PC-9 (cell line): ENCODE data around the gene PRR7. TPM values are rescaled to one million over a fixed set of nuclear protein-coding genes. Genes with fewer than 3 reads are reported as not detected.
A peak's percentile ranks its signal among the peaks of the same experiment; 100 is the strongest.

Experiments
- BruUV-seq: library from RNA; stranded (reverse); fragments of 400-500 nt; replicated peaks from 2 replicates; lab custom pipeline; 2021; lab: Mats Ljungman, UMichigan
- CTCF ChIA-PET: fragments of 300-600 bp; sonication (Branson Sonifier 250); formaldehyde crosslinking; loops from one replicate; lab custom pipeline; 2022; ENCODE audit warnings: antibody characterized with exemption; lab: Charles Lee
- POLR2A ChIA-PET: fragments of 300-600 bp; sonication (Branson Sonifier 250); formaldehyde crosslinking; loops from one replicate; lab custom pipeline; 2022; ENCODE audit warnings: antibody characterized with exemption; ENCODE audit not compliant: unreplicated experiment; lab: Charles Lee
- DNase-seq, 2 experiments: peaks; one replicate each; pipeline versions ENCODE4 v3.0.0 to v3.0.0-alpha.2; 2015 to 2022; ENCODE audit warnings: mixed read lengths in 1 of 2
- H2AFZ ChIP-seq: fragments of 200-600 bp; sonication (generic); 2 replicates; pipeline ENCODE4 v1.8.1; 2017; ENCODE audit warnings: antibody characterized with exemption
- H3F3A ChIP-seq: fragments of 200-600 bp; sonication (generic); 2 replicates; pipeline ENCODE4 v1.8.1; 2017; ENCODE audit warnings: antibody characterized with exemption, mild to moderate bottlenecking, low read depth; ENCODE audit not compliant: insufficient read depth
- H3K27ac ChIP-seq: fragments of 200-600 bp; sonication (generic); 2 replicates; pipeline ENCODE4 v1.6.1; 2016; ENCODE audit warnings: mixed run types
- H3K27me3 ChIP-seq: fragments of 200-600 bp; sonication (generic); 2 replicates; pipeline ENCODE4 v1.6.1; 2016; ENCODE audit warnings: low read depth, mixed run types; ENCODE audit not compliant: insufficient read depth
- H3K36me3 ChIP-seq: fragments of 200-600 bp; sonication (generic); 2 replicates; pipeline ENCODE4 v1.6.1; 2016; ENCODE audit warnings: low read depth, mixed run types
- H3K4me1 ChIP-seq: fragments of 200-600 bp; sonication (generic); replicated peaks from 2 replicates; pipeline ENCODE4 v1.6.1; 2016; ENCODE audit warnings: mixed run types; ENCODE audit not compliant: insufficient read depth
- H3K4me2 ChIP-seq: fragments of 200-600 bp; sonication (generic); 2 replicates; pipeline ENCODE4 v1.6.1; 2017; ENCODE audit warnings: mixed run types
- H3K4me3 ChIP-seq: fragments of 200-600 bp; sonication (generic); 2 replicates; pipeline ENCODE4 v1.6.1; 2016; ENCODE audit warnings: mixed run types
- H3K79me2 ChIP-seq: fragments of 200-600 bp; sonication (generic); 2 replicates; pipeline ENCODE4 v1.6.1; 2017; ENCODE audit warnings: low read depth, mixed run types
- H3K9me2 ChIP-seq: fragments of 200-600 bp; sonication (generic); 2 replicates; pipeline ENCODE4 v1.8.1; 2017; ENCODE audit warnings: mild to moderate bottlenecking; ENCODE audit not compliant: insufficient read depth
- H3K9me3 ChIP-seq: fragments of 200-600 bp; sonication (generic); 2 replicates; pipeline ENCODE4 v1.8.1; 2016; ENCODE audit warnings: low read depth; ENCODE audit not compliant: insufficient read depth
- H4K20me1 ChIP-seq: fragments of 200-600 bp; sonication (generic); 2 replicates; pipeline ENCODE4 v1.8.1; 2017; ENCODE audit not compliant: insufficient read depth
- EZH2 ChIP-seq: fragments of 200-600 bp; sonication (generic); IDR thresholded peaks from 2 replicates; pipeline ENCODE4 v1.8.0; 2017; ENCODE audit warnings: antibody characterized with exemption, low read depth
- intact Hi-C: fragments of 100-400 bp; cut with micrococcal nuclease; formaldehyde crosslinking; loops from one replicate; pipeline ENCODE4 v1.10.0; 2022; ENCODE audit not compliant: unreplicated experiment
- total RNA-seq: library from RNA; stranded (reverse); gene quantifications from 2 replicates; pipeline ENCODE4 v1.2.3, GENCODE V29; 2021
- TF ChIP-seq, protein P1 (sequence below): fragments of 200-600 bp; sonication (generic); conservative IDR thresholded peaks from 2 replicates; pipeline ENCODE4 v1.6.1; 2017; ENCODE audit warnings: mixed run types, antibody characterized with exemption, mild to moderate bottlenecking, moderate library complexity

Gene PRR7
- total RNA-seq, 1 experiment from 2014 or later: 22.2 TPM

DNA sequence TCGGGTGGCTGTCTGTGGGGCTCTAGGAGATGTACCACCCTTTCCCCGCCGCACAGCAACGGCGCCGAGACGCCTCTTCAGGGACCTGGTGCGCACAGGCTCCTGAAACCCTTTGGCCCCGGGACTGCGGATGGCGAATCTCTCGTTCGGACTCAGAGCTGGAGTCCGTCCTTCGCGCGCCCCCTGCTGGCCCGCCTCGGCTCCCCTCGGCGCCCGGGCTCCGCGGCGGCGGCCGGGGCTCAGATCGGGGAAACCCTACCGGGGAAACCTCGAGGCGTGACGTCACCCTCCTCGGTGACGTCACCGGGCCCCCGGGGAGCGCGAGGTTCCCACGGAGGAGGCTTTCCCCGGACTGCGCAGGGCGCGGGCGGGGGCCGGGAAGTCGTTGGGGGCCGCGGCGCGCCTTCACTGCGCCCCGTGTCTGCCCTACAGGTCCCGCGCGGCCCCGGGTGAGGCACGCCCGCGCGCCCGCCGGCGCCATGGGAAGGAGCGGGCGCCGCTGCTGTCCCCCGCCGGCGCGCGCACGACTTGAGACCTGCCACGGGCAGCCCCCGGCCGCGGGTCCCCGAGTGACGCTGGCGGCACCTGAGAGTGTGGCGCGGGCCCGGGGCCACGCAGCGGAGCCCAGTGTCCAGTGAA, 7.9 kb downstream of the PRR7 start:
- 0 out of 2 replicates have a peak overlapping the region, but pooled peaks have one; percentile 26 for H3K27ac ChIP-seq
- no peaks in the 10 kb centered on the region for H3K27me3 ChIP-seq
- peaks cover 22% of the 10 kb centered on the region; the same call in 1 of the 2 replicates for H3F3A ChIP-seq
- peak overlapping the region; percentile 80 for H2AFZ ChIP-seq
- ChIA-PET POLR2A (interaction anchor here (0.7 kb wide), 2 partner anchors 41 to 50 kb away, joined by 3 read pairs; no protein-coding TSS in a partner anchor), CTCF (interaction anchor here (0.5 to 2.1 kb wide), 10 partner anchors 20 to 574 kb away, joined by 3 to 9 read pairs (median 4); partner anchors contain the start of gene GRK6)
- peak overlapping the region; percentile 98 for H3K4me2 ChIP-seq
- TF ChIP-seq, protein P1, sequence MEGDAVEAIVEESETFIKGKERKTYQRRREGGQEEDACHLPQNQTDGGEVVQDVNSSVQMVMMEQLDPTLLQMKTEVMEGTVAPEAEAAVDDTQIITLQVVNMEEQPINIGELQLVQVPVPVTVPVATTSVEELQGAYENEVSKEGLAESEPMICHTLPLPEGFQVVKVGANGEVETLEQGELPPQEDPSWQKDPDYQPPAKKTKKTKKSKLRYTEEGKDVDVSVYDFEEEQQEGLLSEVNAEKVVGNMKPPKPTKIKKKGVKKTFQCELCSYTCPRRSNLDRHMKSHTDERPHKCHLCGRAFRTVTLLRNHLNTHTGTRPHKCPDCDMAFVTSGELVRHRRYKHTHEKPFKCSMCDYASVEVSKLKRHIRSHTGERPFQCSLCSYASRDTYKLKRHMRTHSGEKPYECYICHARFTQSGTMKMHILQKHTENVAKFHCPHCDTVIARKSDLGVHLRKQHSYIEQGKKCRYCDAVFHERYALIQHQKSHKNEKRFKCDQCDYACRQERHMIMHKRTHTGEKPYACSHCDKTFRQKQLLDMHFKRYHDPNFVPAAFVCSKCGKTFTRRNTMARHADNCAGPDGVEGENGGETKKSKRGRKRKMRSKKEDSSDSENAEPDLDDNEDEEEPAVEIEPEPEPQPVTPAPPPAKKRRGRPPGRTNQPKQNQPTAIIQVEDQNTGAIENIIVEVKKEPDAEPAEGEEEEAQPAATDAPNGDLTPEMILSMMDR: peak; percentile 82
- TF ChIP-seq EZH2: no peak
- no peaks in the 10 kb centered on the region for H3K9me3 ChIP-seq
- peaks cover 9% of the 10 kb centered on the region; the same call in 1 of the 2 replicates for H3K79me2 ChIP-seq
- DNase-seq: peak; percentile 71 to 96
- H3K9me2 ChIP-seq: no peaks in the 10 kb centered on the region
- BruUV-seq: no TSS peak
- H3K36me3 ChIP-seq: peaks cover 5% of the 10 kb centered on the region; the same call in 1 of the 2 replicates
- peak overlapping the region; percentile 77 for H3K4me3 ChIP-seq
- H4K20me1 ChIP-seq: peaks cover 27% of the 10 kb centered on the region
- intact Hi-C loops: loop anchor here (1.0 to 2.0 kb wide), 6 partner anchors 28 to 340 kb away; partner anchors contain the start of gene GRK6
- H3K4me1 ChIP-seq: 0 out of 2 replicates have a peak, but pooled peaks cover 5% of the 10 kb centered on the region

DNA sequence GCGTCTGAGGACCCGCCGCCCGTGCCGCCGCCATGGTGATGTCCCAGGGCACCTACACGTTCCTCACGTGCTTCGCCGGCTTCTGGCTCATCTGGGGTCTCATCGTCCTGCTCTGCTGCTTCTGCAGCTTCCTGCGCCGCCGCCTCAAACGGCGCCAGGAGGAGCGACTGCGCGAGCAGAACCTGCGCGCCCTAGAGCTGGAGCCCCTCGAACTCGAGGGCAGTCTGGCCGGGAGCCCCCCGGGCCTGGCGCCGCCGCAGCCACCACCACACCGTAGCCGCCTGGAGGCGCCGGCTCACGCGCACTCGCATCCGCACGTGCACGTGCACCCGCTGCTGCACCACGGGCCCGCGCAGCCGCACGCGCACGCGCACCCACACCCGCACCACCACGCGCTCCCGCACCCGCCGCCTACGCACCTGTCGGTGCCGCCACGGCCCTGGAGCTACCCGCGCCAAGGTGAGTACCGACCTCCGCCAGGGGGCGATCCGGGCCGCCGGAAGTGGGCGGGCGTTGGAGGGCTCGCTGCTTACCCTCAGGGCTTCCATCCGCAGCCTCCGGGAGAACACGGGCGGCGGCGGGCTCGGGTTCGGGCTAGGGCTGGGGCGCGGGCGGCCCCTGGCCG, 8.5 kb downstream of the PRR7 start:
- DNase-seq: peak; percentile 62 to 92
- TF ChIP-seq EZH2: no peak
- TF ChIP-seq, protein P1: peak; percentile 74
- Histone ChIP-seq H3F3A (peaks cover 21% of the 10 kb centered on the region; the same call in 1 of the 2 replicates), H4K20me1 (peaks cover 27% of the 10 kb centered on the region), H3K36me3 (peaks cover 5% of the 10 kb centered on the region; the same call in 1 of the 2 replicates), H3K4me1 (0 out of 2 replicates have a peak, but pooled peaks cover 5% of the 10 kb centered on the region), H3K4me3 (peak overlapping the region; percentile 77), H3K9me3 (no peaks in the 10 kb centered on the region), H3K27me3 (no peaks in the 10 kb centered on the region), H2AFZ (peak overlapping the region; percentile 80), H3K9me2 (no peaks in the 10 kb centered on the region), H3K79me2 (0 out of 2 replicates have a peak, but pooled peaks cover 3% of the 10 kb centered on the region), H3K4me2 (peak overlapping the region; percentile 98), H3K27ac (0 out of 2 replicates have a peak overlapping the region, but pooled peaks have one; percentile 26)
- intact Hi-C loops: loop anchor here (1.0 to 2.0 kb wide), 3 partner anchors 28 to 341 kb away; partner anchors contain the start of gene GRK6
- POLR2A ChIA-PET: interaction anchor here (0.6 to 0.7 kb wide), 4 partner anchors 17 to 92 kb away, joined by 3 to 5 read pairs (median 3); no protein-coding TSS in a partner anchor
- no TSS peak for BruUV-seq
- CTCF ChIA-PET: interaction anchor here (0.5 to 2.1 kb wide), 15 partner anchors 19 to 574 kb away, joined by 3 to 9 read pairs (median 4); partner anchors contain the start of gene GRK6
